Colonic mucosa (tissue), 4 donors: ENCODE measurements around the gene LGALS16. TPM values are rescaled to one million over a fixed set of nuclear protein-coding genes. Genes with fewer than 3 reads are reported as not detected.

Source experiments
- DNase-seq: peaks from one replicate; pipeline ENCODE4 v3.0.0-alpha.2; 2020
- H3K27ac ChIP-seq: fragments of 200-600 bp; one replicate; pipeline ENCODE4 v1.8.0; 2021
- H3K27me3 ChIP-seq: fragments of 200-600 bp; one replicate; pipeline ENCODE4 v1.8.0; 2021
- H3K36me3 ChIP-seq: fragments of 200-600 bp; one replicate; pipeline ENCODE4 v1.8.0; 2021
- H3K4me1 ChIP-seq: fragments of 200-600 bp; one replicate; pipeline ENCODE4 v1.8.0; 2021; ENCODE audit warnings: mild to moderate bottlenecking
- H3K4me3 ChIP-seq: fragments of 200-600 bp; one replicate; pipeline ENCODE4 v1.8.0; 2021
- H3K9ac ChIP-seq, 2 donors: one replicate each; pipeline ENCODE4 v1.7.0; 2013; ENCODE audit warnings: control low read depth in 2 of 2, low read depth in 2 of 2, low read length in 2 of 2
- H3K9me3 ChIP-seq: fragments of 200-600 bp; one replicate; pipeline ENCODE4 v1.8.0; 2021
- intact Hi-C: fragments of 100-400 bp; cut with DNase I; formaldehyde crosslinking; loops from one replicate; pipeline ENCODE4 v1.14.1; 2022
- total RNA-seq, 2 donors: library from RNA; stranded (reverse); fragmentation: NEBNext Ultra II Directional in 1 of 2; extraction: Animal tissue kit (Norgen Biotek cat#: 25700) in 1 of 2; gene quantifications; one replicate each; pipeline ENCODE4 v1.2.1, GENCODE V29; 2021
- TF ChIP-seq, protein P1 (sequence below): fragments of 200-600 bp; IDR thresholded peaks from one replicate; pipeline ENCODE4 v1.8.0; 2022; ENCODE audit warnings: antibody characterized with exemption, mild to moderate bottlenecking
- donor health status: healthy.
- donor health status: DM: no; HTN: no; CAD: no.
- donor health status: DM: no; HTN: no; CAD: no.

LGALS16 gene
- total RNA-seq, 2 donors from 2014 or later, result not detected

DNA sequence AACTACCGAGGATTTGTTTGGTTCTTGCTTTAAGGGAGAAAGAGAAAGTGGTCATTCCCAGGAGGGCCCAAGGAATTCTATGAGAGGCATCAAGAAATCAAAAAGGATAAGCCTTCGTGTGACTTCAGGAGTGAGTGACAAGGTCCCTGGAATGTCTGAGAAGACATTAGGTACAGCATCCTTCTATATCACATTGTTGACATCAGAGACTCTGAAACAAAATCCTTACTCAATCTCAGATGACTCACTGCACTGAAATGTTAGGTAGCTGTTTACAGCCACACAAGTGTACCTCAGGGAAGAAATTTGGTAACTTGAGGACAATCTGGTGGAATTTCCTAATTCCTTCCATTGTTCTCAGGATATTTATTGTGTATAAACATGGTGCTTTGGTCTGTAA, 40.7 kb downstream of the LGALS16 start:
- Histone ChIP-seq H3K36me3 (no peaks in the 10 kb centered on the region), H3K9ac (no peak overlapping the region), H3K4me3 (no peak overlapping the region), H3K27me3 (no peaks in the 10 kb centered on the region), H3K4me1 (no peaks in the 10 kb centered on the region), H3K9me3 (no peaks in the 10 kb centered on the region), H3K27ac (no peak overlapping the region)
- TF ChIP-seq, protein P1, sequence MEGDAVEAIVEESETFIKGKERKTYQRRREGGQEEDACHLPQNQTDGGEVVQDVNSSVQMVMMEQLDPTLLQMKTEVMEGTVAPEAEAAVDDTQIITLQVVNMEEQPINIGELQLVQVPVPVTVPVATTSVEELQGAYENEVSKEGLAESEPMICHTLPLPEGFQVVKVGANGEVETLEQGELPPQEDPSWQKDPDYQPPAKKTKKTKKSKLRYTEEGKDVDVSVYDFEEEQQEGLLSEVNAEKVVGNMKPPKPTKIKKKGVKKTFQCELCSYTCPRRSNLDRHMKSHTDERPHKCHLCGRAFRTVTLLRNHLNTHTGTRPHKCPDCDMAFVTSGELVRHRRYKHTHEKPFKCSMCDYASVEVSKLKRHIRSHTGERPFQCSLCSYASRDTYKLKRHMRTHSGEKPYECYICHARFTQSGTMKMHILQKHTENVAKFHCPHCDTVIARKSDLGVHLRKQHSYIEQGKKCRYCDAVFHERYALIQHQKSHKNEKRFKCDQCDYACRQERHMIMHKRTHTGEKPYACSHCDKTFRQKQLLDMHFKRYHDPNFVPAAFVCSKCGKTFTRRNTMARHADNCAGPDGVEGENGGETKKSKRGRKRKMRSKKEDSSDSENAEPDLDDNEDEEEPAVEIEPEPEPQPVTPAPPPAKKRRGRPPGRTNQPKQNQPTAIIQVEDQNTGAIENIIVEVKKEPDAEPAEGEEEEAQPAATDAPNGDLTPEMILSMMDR, result no peak
- intact Hi-C loops, result no loop called here
- DNase-seq, result no peak

DNA sequence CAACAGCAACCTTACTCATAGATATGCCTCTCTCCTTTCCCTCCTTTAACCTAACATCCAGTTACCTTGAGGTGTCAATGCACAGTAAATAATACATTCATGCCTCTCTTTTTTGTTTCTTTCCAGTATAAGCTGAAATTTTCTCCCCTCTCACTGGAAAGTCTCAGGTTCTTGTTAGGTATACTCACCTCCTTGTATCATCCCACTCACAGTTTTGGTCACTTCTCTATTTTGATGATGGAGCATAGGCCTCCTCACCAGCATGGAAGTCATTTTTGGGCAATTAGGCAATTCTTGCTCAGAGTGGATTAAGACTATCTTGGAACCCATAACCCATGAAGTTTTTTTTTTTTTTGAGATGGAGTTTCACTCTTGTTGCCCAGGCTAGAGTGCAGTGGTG, 42.8 kb downstream of the LGALS16 start:
- TF ChIP-seq, protein P1, result no peak
- no peaks in the 10 kb centered on the region for H3K4me1 ChIP-seq
- H3K27me3 ChIP-seq, result no peaks in the 10 kb centered on the region
- H3K4me3 ChIP-seq, result no peak overlapping the region
- no peaks in the 10 kb centered on the region for H3K9me3 ChIP-seq
- DNase-seq, result no peak
- intact Hi-C loops, result no loop called here
- H3K9ac ChIP-seq, result no peak overlapping the region
- no peaks in the 10 kb centered on the region for H3K36me3 ChIP-seq
- H3K27ac ChIP-seq, result no peak overlapping the region

DNA sequence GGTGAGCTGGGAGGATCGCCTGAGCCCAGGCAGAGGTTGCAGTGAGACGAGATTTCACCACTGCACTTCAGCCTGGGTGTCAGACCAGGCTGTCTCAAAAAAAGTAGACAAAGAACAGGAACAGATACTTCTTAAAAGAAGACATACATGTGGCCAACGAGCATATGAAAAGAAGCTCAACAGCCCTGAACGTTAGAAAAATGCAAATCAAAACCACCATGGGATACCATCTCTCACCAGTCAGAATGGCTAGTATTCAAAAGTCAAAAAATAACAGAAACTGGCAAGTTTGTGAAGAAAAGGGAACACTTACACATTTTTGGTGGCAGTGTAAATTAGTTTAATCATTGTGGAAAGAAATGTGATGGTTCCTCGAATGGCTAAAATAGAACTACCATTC, 45.6 kb downstream of the LGALS16 start:
- intact Hi-C loops, result no loop called here
- H3K27ac ChIP-seq, result no peak overlapping the region
- H3K36me3 ChIP-seq, result no peaks in the 10 kb centered on the region
- no peaks in the 10 kb centered on the region for H3K4me1 ChIP-seq
- H3K4me3 ChIP-seq, result no peak overlapping the region
- no peaks in the 10 kb centered on the region for H3K9me3 ChIP-seq
- no peak overlapping the region for H3K9ac ChIP-seq
- H3K27me3 ChIP-seq, result no peaks in the 10 kb centered on the region
- no peak for DNase-seq
- TF ChIP-seq, protein P1, result no peak

DNA sequence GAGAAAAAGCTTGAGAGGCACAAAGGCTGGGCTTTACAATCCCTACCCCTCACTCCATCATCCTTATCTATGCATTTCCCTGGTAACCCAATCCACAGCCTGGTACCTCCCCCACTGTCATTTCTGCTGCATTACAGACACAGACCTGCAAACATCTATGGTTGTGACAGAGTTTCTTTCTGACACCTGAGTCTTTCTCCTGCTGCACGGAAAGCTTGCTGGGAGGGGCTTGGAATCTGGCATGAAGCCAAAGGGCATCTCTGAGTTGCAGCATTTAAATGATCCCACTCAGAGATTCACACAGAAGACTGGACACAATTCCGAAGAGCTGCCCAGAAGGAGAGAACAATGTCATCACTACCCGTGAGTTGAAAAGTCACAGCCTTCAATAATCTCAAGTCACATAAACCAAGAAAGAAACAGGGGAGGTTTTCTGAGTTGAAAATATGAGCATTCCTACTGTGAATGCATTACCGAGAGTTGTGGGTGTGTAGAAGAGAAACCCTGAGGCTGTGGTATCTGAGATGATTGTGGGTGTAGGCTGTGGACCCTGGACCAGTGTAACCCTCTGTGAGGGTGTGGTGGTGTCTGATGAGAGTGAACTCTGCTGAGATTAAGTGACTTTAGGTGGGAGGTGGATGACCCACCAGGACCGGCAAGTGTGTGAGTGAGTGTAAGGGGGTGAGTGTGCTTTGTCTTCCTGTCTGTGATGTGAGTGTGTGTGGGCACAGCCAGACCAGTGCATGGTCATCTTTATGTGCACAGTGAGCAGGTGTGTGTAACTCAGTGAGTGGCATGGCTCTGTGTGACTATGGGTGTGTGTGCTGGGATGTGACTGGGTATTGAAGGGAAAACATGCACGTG, 48.7 kb downstream of the LGALS16 start, which contains the start of gene LGALS14:
TSS of gene LGALS14 (plus strand) at position 301 of the 864 bp plus-strand sequence. CDS start at position 349, 48 bp downstream.
- Histone ChIP-seq H3K36me3 (no peaks in the 10 kb centered on the region), H3K9me3 (no peaks in the 10 kb centered on the region), H3K4me3 (no peak within 1 kb of the TSS), H3K9ac (no peak within 1 kb of the TSS), H3K27me3 (no peaks in the 10 kb centered on the region), H3K27ac (no peak within 1 kb of the TSS), H3K4me1 (no peaks in the 10 kb centered on the region)
- intact Hi-C loops, result no loop called here
- DNase-seq, result no peak
- TF ChIP-seq, protein P1, result no peak

DNA sequence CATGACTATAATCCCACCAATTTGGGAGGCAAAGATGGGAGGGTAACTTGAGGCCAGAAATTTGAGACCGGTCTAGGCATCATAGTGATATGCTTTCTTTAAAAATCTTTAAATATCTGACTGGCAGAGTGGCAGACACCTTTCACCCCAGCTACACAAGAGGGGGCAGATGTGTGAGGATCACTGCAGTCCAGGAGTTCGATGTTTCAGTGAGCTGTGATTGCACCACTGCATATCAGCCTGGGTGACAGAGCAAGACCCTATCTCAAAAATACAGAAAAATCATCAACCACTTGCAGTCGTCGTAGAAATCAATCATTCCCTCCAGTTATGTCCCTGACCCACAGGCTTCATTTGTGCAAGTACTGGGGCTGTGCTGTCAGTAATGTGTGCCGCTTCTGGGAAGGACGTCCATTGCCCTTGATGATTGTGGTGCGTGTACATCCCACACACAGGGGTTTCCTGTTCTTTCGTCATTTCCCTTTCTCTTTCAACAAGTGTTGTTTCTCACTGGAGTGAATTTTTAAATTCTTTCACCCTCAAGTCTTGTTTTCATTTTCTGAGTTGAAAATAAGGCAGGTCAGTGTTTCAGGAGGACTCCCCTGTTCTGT, 50.0 kb downstream of the LGALS16 start:
- Histone ChIP-seq H3K9ac (no peak overlapping the region), H3K4me1 (no peaks in the 10 kb centered on the region), H3K27ac (no peak overlapping the region), H3K36me3 (no peaks in the 10 kb centered on the region), H3K4me3 (no peak overlapping the region), H3K9me3 (no peaks in the 10 kb centered on the region), H3K27me3 (no peaks in the 10 kb centered on the region)
- no peak for DNase-seq
- intact Hi-C loops, result no loop called here
- TF ChIP-seq, protein P1, result no peak
